ENCODE data around the gene ABCA2.

Gene ABCA2

GRCh38 chr9:136979769-136980587 is 48.1 kb downstream of the ABCA2 start:
- DNase-seq: no peak

- DNase-seq: no peak
Measured at GRCh38 chr9:136978865-136979544, 49.0 kb downstream of the ABCA2 start.

GRCh38 chr9:136978073-136978864 is 49.8 kb downstream of the ABCA2 start:
- DNase-seq: peak; percentile 88

- no peak for DNase-seq
Measured at GRCh38 chr9:136977649-136978072, 50.4 kb downstream of the ABCA2 start.

GRCh38 chr9:136977223-136977622 is 50.8 kb downstream of the ABCA2 start, which contains the start of gene PTGDS:
Gene PTGDS (plus strand): TSS chr9:136977504. CDS start chr9:136977579, 75 bp downstream.
- no peak for DNase-seq

GRCh38 chr9:136975644-136976043 is 52.4 kb downstream of the ABCA2 start:
- peak; percentile 96 for DNase-seq

GRCh38 chr9:136974817-136975535 is 53.1 kb downstream of the ABCA2 start:
- peak; percentile 67 for DNase-seq

GRCh38 chr9:136973618-136974617 is 54.1 kb downstream of the ABCA2 start:
- no peak for DNase-seq

GRCh38 chr9:136972743-136973142 is 55.3 kb downstream of the ABCA2 start:
- no peak for DNase-seq

GRCh38 chr9:136972335-136972734 is 55.7 kb downstream of the ABCA2 start:
- no peak for DNase-seq

- DNase-seq: no peak
Measured at GRCh38 chr9:136971746-136972145, 56.3 kb downstream of the ABCA2 start.

- DNase-seq: no peak
Measured at GRCh38 chr9:136970361-136970760, 57.7 kb downstream of the ABCA2 start.

GRCh38 chr9:136969774-136970173 is 58.3 kb downstream of the ABCA2 start:
- DNase-seq: no peak

- DNase-seq: no peak
Measured at GRCh38 chr9:136969150-136969549, 58.9 kb downstream of the ABCA2 start.

GRCh38 chr9:136968333-136969127 is 59.5 kb downstream of the ABCA2 start:
- no peak for DNase-seq

- DNase-seq: no peak
Measured at GRCh38 chr9:136965771-136966484, 62.1 kb downstream of the ABCA2 start.

GRCh38 chr9:136964833-136965422 is 63.1 kb downstream of the ABCA2 start:
- no peak for DNase-seq

- DNase-seq: peak; percentile 77
Measured at GRCh38 chr9:136964171-136964689, 63.8 kb downstream of the ABCA2 start.

GRCh38 chr9:136963751-136964150 is 64.3 kb downstream of the ABCA2 start:
- no peak for DNase-seq
